Measurements from ENCODE around the gene BEND4.

GRCh38 chr4:42167709-42168108 is 15.3 kb upstream of the BEND4 start:
- no peak for TF ChIP-seq POLR2A (IDR thresholded peaks at IDR 0.05; ENCODE audit: low read length)
- no peak for TF ChIP-seq GATA1 (IDR thresholded peaks at IDR 0.05; ENCODE audit: low read depth, low read length)

Measured in erythroblast (primary cell).